WERI-Rb-1 (cell line): ENCODE data around the gene CTPS1.
A peak's percentile ranks its signal among the peaks of the same experiment; 100 is the strongest.

Source experiments
- DNase-seq: peaks from one replicate; pipeline ENCODE4 v3.0.0-alpha.2; 2020
- H3K27ac ChIP-seq: fragments of 250-450 bp; sonication (Bioruptor Pico); 2 replicates; pipeline ENCODE4 v1.5.1; 2020; ENCODE audit warnings: mild to moderate bottlenecking, moderate library complexity
- H3K27me3 ChIP-seq: fragments of 250-450 bp; sonication (Bioruptor Pico); 2 replicates; pipeline ENCODE4 v1.5.1; 2021; ENCODE audit warnings: mild to moderate bottlenecking, low read depth, moderate library complexity; ENCODE audit not compliant: insufficient read depth, severe bottlenecking
- H3K36me3 ChIP-seq: fragments of 250-450 bp; sonication (Bioruptor Pico); 2 replicates; pipeline ENCODE4 v1.5.1; 2020; ENCODE audit warnings: mild to moderate bottlenecking, moderate library complexity
- H3K4me3 ChIP-seq: 2 replicates; pipeline ENCODE4 v1.5.1; 2011; ENCODE audit warnings: low read depth, mild to moderate bottlenecking, control low read depth, low read length
- H3K9me3 ChIP-seq: fragments of 250-450 bp; sonication (Bioruptor Pico); 2 replicates; pipeline ENCODE4 v1.5.1; 2021; ENCODE audit warnings: mild to moderate bottlenecking, moderate library complexity; ENCODE audit not compliant: severe bottlenecking
- CTCF ChIP-seq: IDR thresholded peaks from 2 replicates; pipeline ENCODE4 v1.5.1; 2011; ENCODE audit warnings: low read depth, mild to moderate bottlenecking, control low read depth, inconsistent platforms, low read length

Gene CTPS1

GRCh38 chr1:40980068-40980452 lies 564 bp downstream of the CTPS1 start:
- H3K27ac ChIP-seq: peak overlapping the region; percentile 100
- peaks cover 47% of the 10 kb centered on the region for H3K36me3 ChIP-seq
- H3K9me3 ChIP-seq: no peaks in the 10 kb centered on the region
- no peak for TF ChIP-seq CTCF
- H3K4me3 ChIP-seq: peak overlapping the region; percentile 92
- DNase-seq: no peak
- H3K27me3 ChIP-seq: no peaks in the 10 kb centered on the region

GRCh38 chr1:40980453-40981121 lies 1.1 kb downstream of the CTPS1 start:
- Histone ChIP-seq H3K36me3 (peaks cover 52% of the 10 kb centered on the region), H3K27ac (peak overlapping the region; percentile 100), H3K9me3 (no peaks in the 10 kb centered on the region), H3K27me3 (no peaks in the 10 kb centered on the region), H3K4me3 (peak overlapping the region; percentile 92)
- TF ChIP-seq CTCF: no peak
- DNase-seq: peak; percentile 36

- no peak for TF ChIP-seq CTCF
- no peaks in the 10 kb centered on the region for H3K27me3 ChIP-seq
- no peak overlapping the region for H3K27ac ChIP-seq
- H3K36me3 ChIP-seq: peaks cover 65% of the 10 kb centered on the region
- no peak for DNase-seq
- H3K9me3 ChIP-seq: no peaks in the 10 kb centered on the region
- 0 out of 2 replicates have a peak overlapping the region, but pooled peaks have one; percentile 92 for H3K4me3 ChIP-seq
These were observed 2.4 kb downstream of the CTPS1 start for GRCh38 chr1:40981691-40982448.

- peaks cover 73% of the 10 kb centered on the region for H3K36me3 ChIP-seq
- no peaks in the 10 kb centered on the region for H3K9me3 ChIP-seq
- no peaks in the 10 kb centered on the region for H3K27me3 ChIP-seq
- no peak for DNase-seq
- H3K27ac ChIP-seq: no peak overlapping the region
- H3K4me3 ChIP-seq: no peak overlapping the region
- no peak for TF ChIP-seq CTCF
These were observed 3.2 kb downstream of the CTPS1 start for GRCh38 chr1:40982721-40983120.

DNA sequence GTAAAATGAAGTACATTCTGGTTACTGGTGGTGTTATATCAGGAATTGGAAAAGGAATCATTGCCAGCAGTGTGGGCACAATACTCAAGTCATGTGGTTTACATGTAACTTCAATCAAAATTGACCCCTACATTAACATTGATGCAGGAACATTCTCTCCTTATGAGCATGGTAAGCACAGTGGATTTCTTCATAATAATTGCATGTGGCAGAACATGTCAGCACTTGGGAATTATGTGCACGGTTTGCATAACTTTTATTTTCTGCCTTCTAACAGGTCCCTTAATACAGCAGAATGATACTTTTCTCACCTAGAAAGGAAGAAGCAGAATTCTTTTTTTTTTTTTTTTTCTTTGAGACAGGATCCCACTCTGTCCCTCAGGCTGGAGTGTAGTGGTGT lies 3.8 kb downstream of the CTPS1 start:
- no peak overlapping the region for H3K4me3 ChIP-seq
- no peak for DNase-seq
- TF ChIP-seq CTCF: no peak
- H3K27ac ChIP-seq: no peak overlapping the region
- no peaks in the 10 kb centered on the region for H3K9me3 ChIP-seq
- H3K27me3 ChIP-seq: no peaks in the 10 kb centered on the region
- H3K36me3 ChIP-seq: peaks cover 79% of the 10 kb centered on the region
